Mucosa of descending colon (tissue), 3 donors: ENCODE measurements around the gene RPL41. TPM values are rescaled to one million over a fixed set of nuclear protein-coding genes. Genes with fewer than 3 reads are reported as not detected.
A peak's percentile ranks its signal among the peaks of the same experiment; 100 is the strongest.

ENCODE experiments used
- ATAC-seq: fragments of 200-7000 bp; cut with Tn5 transposase; one replicate; pipeline ENCODE4 v1.9.1; 2020; ENCODE audit warnings: mild to moderate bottlenecking, moderate library complexity
- DNase-seq, 3 donors: peaks; one replicate each; pipeline ENCODE4 v3.0.0-alpha.2; 2020
- H3K36me3 ChIP-seq: fragments of 200-600 bp; one replicate; pipeline ENCODE4 v1.8.0; 2021; ENCODE audit warnings: low read depth, mild to moderate bottlenecking
- H3K4me1 ChIP-seq: fragments of 200-600 bp; one replicate; pipeline ENCODE4 v1.8.0; 2021; ENCODE audit warnings: low read depth, mild to moderate bottlenecking
- H3K4me3 ChIP-seq: fragments of 200-600 bp; one replicate; pipeline ENCODE4 v1.8.0; 2021; ENCODE audit warnings: mild to moderate bottlenecking
- H3K9me3 ChIP-seq: fragments of 200-600 bp; one replicate; pipeline ENCODE4 v1.8.0; 2021; ENCODE audit warnings: mild to moderate bottlenecking
- intact Hi-C, 2 donors: fragments of 100-400 bp; cut with DNase I in 1 of 2; cut with micrococcal nuclease in 1 of 2; formaldehyde crosslinking; loops; one replicate each; pipeline versions ENCODE4 v1.11.0 to v1.11.1; 2022; cut with DNase I, micrococcal nuclease
- total RNA-seq, 3 donors: library from RNA; stranded (reverse); fragmentation: NEBNext Ultra II Directional in 2 of 3; extraction: Animal tissue kit (Norgen Biotek cat#: 25700) in 2 of 3; gene quantifications; one replicate each; pipeline versions ENCODE4 v1.2.1 to v1.2.4, GENCODE V29; 2021 to 2023
- TF ChIP-seq, protein P1 (sequence below): fragments of 200-600 bp; IDR thresholded peaks from one replicate; pipeline ENCODE4 v1.8.0; 2022; ENCODE audit warnings: antibody characterized with exemption, mild to moderate bottlenecking
- donor health status: DM: no; HTN: no; CAD: no; lungs with moderate emphysema.
- donor health status: DM: no; HTN: no; CAD: no.
- donor health status: DM: no; HTN: yes; CAD: no.

The RPL41 gene
- total RNA-seq, 3 donors from 2014 or later, result 2,763 to 3,198 (median 3,152) TPM

DNA sequence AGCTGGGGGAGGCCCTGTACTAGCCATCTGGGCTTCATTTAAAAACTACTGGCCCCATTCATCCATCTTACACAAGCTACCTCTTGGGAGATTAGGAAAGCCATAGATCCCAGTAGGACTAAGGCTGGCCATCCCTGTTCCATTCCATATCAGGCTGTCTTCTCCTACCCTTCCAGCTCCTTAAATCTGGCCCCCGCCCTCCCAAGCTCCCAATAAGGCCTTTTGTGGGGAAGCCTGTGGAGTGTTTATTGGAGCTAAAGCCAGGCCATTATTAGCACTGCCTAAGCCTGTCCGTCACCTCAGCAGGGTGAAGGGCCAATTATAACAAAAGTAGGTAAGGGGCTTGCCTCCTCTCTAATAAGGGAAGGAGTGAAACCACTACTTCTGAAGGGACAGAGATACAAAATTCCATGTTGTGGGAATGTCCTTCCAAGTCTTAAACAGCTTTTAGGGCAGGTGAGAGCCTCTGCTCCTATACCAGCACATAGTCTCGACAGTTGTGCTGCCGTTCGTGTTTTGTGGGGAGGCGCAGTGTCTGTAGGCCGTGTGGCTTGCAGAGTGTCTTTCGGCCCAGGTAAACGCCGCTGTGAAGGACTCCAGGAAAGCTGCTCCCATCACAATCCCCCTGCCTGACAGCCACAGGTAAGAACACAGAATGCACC lies 45.4 kb downstream of the RPL41 start:
- Histone ChIP-seq H3K4me1 (peaks cover 25% of the 10 kb centered on the region), H3K4me3 (no peak overlapping the region), H3K36me3 (peaks cover 5% of the 10 kb centered on the region), H3K9me3 (no peaks in the 10 kb centered on the region)
- ATAC-seq, result no peak
- intact Hi-C loops, result no loop called here
- DNase-seq, result no peak
- TF ChIP-seq, protein P1, sequence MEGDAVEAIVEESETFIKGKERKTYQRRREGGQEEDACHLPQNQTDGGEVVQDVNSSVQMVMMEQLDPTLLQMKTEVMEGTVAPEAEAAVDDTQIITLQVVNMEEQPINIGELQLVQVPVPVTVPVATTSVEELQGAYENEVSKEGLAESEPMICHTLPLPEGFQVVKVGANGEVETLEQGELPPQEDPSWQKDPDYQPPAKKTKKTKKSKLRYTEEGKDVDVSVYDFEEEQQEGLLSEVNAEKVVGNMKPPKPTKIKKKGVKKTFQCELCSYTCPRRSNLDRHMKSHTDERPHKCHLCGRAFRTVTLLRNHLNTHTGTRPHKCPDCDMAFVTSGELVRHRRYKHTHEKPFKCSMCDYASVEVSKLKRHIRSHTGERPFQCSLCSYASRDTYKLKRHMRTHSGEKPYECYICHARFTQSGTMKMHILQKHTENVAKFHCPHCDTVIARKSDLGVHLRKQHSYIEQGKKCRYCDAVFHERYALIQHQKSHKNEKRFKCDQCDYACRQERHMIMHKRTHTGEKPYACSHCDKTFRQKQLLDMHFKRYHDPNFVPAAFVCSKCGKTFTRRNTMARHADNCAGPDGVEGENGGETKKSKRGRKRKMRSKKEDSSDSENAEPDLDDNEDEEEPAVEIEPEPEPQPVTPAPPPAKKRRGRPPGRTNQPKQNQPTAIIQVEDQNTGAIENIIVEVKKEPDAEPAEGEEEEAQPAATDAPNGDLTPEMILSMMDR, result no peak

DNA sequence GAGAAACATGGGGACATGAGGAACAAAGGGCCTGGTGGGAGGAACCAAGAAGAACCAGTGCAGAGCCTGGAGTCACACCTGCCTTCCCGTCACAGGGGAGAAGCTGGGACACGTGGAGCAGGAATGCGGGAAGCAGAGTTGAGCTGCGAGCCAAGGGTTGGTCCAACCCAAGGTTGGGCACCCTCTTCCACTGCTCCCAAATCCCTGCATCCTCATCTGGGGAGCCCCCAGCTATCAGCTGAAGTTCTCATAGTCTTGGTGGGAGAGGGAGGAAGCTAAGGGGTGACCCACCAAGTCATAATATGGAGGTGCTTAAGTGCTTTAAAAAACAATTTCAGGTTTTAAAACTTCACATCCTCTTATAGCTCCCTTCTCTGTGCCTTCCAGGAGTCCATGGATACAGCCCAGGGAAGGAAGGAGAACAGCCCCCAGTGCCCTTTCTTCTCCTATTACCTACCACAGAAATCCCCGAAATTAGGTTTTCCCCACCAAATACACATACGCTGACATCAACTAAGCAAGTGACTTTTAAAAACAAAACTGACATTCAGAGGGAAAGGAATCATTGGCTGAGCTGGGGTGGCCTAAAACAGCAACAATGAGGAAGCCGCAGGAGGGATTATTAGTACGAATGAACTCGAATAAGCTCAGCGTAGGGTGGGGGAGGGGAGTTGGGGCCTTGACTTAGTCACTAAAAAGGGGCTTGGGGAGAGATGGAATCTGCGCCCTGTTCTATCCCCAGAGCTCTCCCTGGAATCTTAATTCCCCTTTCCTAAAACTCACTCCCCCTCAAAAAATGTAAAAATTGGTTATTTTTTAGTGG lies 46.2 kb downstream of the RPL41 start:
- H3K4me1 ChIP-seq, result peaks cover 23% of the 10 kb centered on the region
- TF ChIP-seq, protein P1, result no peak
- ATAC-seq (no peak), DNase-seq (no peak)
- peaks cover 5% of the 10 kb centered on the region for H3K36me3 ChIP-seq
- H3K9me3 ChIP-seq, result no peaks in the 10 kb centered on the region
- intact Hi-C loops, result no loop called here
- H3K4me3 ChIP-seq, result no peak overlapping the region

DNA sequence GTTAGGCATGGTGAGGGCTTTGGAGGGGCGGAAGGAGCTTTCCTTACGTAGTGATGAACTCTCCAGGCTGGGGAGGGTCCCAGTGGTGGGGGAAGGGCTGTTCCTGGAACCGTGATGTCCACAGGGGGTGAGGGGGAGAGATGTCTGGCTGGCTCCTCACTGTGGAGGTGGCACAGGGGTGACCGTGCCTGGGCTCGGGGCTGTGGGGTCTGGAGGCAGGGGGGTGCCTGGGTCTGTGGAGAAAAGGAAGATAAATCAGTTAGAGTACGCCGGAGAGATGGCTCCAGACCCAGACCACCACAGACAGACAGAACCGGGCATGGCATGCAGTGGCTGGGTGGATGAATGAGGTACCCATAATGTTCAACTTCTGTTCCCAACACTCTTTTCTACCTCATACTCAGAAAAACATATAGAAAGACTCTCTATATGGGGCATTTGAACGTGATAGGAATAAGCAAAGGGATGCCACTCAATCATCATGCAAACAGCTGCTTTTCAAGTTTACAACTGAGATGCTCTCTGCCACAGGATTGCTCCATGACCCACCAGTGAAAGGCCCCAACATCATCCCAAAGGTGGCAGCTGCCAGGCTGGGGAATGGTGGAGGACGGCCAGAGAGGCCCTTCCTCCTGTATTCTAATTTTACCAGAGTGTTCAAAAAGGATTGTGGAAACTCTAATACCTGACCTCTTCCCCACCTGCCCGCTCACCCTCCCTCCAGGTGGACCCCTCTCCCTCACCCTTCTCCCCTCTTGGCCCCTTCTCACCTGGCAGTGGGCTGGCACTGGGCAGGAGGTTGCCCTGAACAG lies 47.3 kb downstream of the RPL41 start:
- intact Hi-C loops, result no loop called here
- DNase-seq (no peak), ATAC-seq (no peak)
- H3K4me1 ChIP-seq, result peaks cover 23% of the 10 kb centered on the region
- peaks cover 5% of the 10 kb centered on the region for H3K36me3 ChIP-seq
- TF ChIP-seq, protein P1, result no peak
- no peak overlapping the region for H3K4me3 ChIP-seq
- no peaks in the 10 kb centered on the region for H3K9me3 ChIP-seq

DNA sequence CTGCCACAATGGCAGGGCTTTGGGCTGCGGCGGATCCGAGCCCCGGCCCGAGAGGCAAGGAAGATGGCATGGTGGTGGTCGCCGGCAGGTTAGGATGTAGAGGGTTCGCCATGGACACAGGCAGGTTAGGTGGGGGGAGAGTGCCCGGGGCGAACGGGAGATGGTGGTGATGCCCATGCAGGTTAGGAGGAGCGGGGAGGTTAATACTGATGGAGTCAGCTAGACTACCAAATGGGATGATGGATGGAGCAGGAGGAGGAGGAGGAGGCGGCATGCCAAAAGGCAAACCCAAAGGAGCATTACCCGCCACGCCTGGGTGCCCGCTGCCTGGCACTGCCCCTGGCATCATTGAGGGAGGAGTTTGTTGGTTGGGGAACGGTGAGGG lies 47.9 kb downstream of the RPL41 start:
- Histone ChIP-seq H3K36me3 (peaks cover 9% of the 10 kb centered on the region), H3K9me3 (no peaks in the 10 kb centered on the region), H3K4me3 (no peak overlapping the region), H3K4me1 (peaks cover 22% of the 10 kb centered on the region)
- DNase-seq (no peak), ATAC-seq (no peak)
- TF ChIP-seq, protein P1, result no peak
- intact Hi-C loops, result no loop called here

DNA sequence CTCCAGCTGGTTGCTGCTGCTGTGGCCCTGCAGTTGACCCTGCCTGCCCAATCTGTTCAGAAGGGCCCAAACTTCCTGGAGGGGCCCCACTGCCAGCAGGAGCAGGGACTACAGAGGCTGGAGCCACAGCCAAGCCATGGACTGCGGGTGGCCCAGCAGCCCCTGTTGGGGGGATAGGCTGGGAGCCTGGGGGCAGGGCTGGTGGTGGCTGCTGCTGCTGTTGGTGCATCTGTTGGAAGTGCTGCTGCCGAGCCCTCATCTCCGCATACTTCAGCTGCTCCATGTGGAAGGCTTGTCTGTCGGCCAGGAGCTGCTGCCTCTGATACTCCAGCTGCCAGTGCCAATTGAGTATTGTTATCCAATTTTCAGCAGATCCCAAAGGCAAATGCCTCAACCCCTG lies 48.9 kb downstream of the RPL41 start:
- peaks cover 11% of the 10 kb centered on the region for H3K4me1 ChIP-seq
- intact Hi-C loops, result no loop called here
- no peaks in the 10 kb centered on the region for H3K9me3 ChIP-seq
- ATAC-seq, result peak; percentile 2
- DNase-seq, result no peak
- H3K4me3 ChIP-seq, result no peak overlapping the region
- H3K36me3 ChIP-seq, result peaks cover 13% of the 10 kb centered on the region
- TF ChIP-seq, protein P1, result no peak

Other genes with a start within 250 kb of the RPL41 start
- gene PYM1, start 188.7 kb upstream of the RPL41 start, total RNA-seq, result 10 to 100 TPM; 29.7 to 48.8 (median 45.7) TPM
- gene DGKA, start 185.5 kb upstream of the RPL41 start, total RNA-seq, result 100 to 1,000 TPM in 1 of 3 donors, 10 to 100 TPM in 2; 82.6 to 148 (median 97.0) TPM
- gene PMEL, start 150.6 kb upstream of the RPL41 start, total RNA-seq, result 1 to 10 TPM; 1.3 to 4.4 (median 3.4) TPM
- gene CDK2, start 149.8 kb upstream of the RPL41 start, total RNA-seq, result 10 to 100 TPM; 17.1 to 22.1 (median 20.8) TPM
- gene RAB5B, start 142.6 kb upstream of the RPL41 start, total RNA-seq, result 100 to 1,000 TPM; 131 to 179 (median 173) TPM
- 10 to 100 TPM; 29.2 to 32.0 (median 30.4) TPM for gene SUOX, start 119.4 kb upstream of the RPL41 start, total RNA-seq
- gene IKZF4, start 95.6 kb upstream of the RPL41 start, total RNA-seq, result 1 to 10 TPM; 3.5 to 9.1 (median 7.2) TPM
- gene RPS26, start 74.7 kb upstream of the RPL41 start, total RNA-seq, result 10 to 100 TPM; 28.8 to 81.1 (median 34.5) TPM
- gene ERBB3, start 36.5 kb upstream of the RPL41 start, total RNA-seq, result 100 to 1,000 TPM; 136 to 423 (median 212) TPM
- gene PA2G4, start 12.1 kb upstream of the RPL41 start, total RNA-seq, result 10 to 100 TPM; 61.7 to 94.9 (median 90.3) TPM
- 10 to 100 TPM in 1 of 3 donors, 1 to 10 TPM in 2; 5.0 to 11.8 (median 5.4) TPM for gene ZC3H10, start 1.6 kb downstream of the RPL41 start, total RNA-seq
- 10 to 100 TPM; 44.9 to 75.7 (median 52.0) TPM for gene ESYT1, start 11.6 kb downstream of the RPL41 start, total RNA-seq
- gene MYL6B, start 36.0 kb downstream of the RPL41 start, total RNA-seq, result 10 to 100 TPM; 13.0 to 39.8 (median 22.7) TPM
- 1,000 to 10,000 TPM; 1,884 to 3,185 (median 1,894) TPM for gene MYL6, start 41.7 kb downstream of the RPL41 start, total RNA-seq
- 100 to 1,000 TPM in 2 of 3 donors, 10 to 100 TPM in 1; 91.7 to 163 (median 116) TPM for gene SMARCC2, start 72.8 kb downstream of the RPL41 start, total RNA-seq
- 10 to 100 TPM; 30.4 to 51.5 (median 32.1) TPM for gene RNF41, start 105.3 kb downstream of the RPL41 start, total RNA-seq
- gene NABP2, start 107.7 kb downstream of the RPL41 start, total RNA-seq, result 10 to 100 TPM; 22.2 to 37.3 (median 30.2) TPM
- gene SLC39A5, start 113.4 kb downstream of the RPL41 start, total RNA-seq, result 100 to 1,000 TPM in 2 of 3 donors, 10 to 100 TPM in 1; 88.4 to 298 (median 129) TPM
- gene ANKRD52, start 141.8 kb downstream of the RPL41 start, total RNA-seq, result 10 to 100 TPM; 35.6 to 53.8 (median 43.1) TPM
- gene COQ10A, start 150.3 kb downstream of the RPL41 start, total RNA-seq, result 10 to 100 TPM in 1 of 3 donors, 1 to 10 TPM in 2; 4.0 to 12.7 (median 5.3) TPM
- 100 to 1,000 TPM; 261 to 344 (median 332) TPM for gene CS, start 183.7 kb downstream of the RPL41 start, total RNA-seq
- 10 to 100 TPM; 75.5 to 79.3 (median 77.7) TPM for gene CNPY2, start 199.4 kb downstream of the RPL41 start, total RNA-seq
- gene PAN2, start 217.4 kb downstream of the RPL41 start, total RNA-seq, result 10 to 100 TPM; 61.4 to 73.5 (median 61.9) TPM
- under 1 TPM in 1 of 3 donors, not detected in 2; 0.55 TPM for gene IL23A, start 222.3 kb downstream of the RPL41 start, total RNA-seq
- gene STAT2, start 243.5 kb downstream of the RPL41 start, total RNA-seq, result 100 to 1,000 TPM in 1 of 3 donors, 10 to 100 TPM in 2; 82.9 to 112 (median 95.7) TPM
- not detected for gene APOF, start 246.2 kb downstream of the RPL41 start, total RNA-seq